ENCODE results near the gene GAGE12F. TPM values are rescaled to one million over a fixed set of nuclear protein-coding genes. Genes with fewer than 3 reads are reported as not detected.

GAGE12F gene
- total RNA-seq = not detected in 2 replicates

DNA sequence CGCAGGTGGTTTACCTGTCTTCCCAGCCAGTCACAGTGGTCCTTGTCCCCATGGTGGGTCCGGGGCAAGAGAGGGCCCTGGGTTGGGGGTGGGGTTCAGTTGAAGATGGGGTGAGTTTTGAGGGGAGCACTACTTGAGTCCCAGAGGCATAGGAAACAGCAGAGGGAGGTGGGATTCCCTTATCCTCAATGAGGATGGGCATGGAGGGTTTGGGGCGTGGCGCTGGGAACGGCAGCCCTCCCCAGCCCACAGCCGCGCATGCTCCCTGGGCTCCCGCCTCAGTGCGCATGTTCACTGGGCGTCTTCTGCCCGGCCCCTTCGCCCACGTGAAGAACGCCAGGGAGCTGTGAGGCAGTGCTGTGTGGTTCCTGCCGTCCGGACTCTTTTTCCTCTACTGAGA, at the start of gene GAGE12F:
GAGE12F (plus strand) TSS at position 301 of the 400 bp plus-strand sequence. CDS start 1,155 bp downstream, outside the sequence.

GRCh38 chrX:49531877-49532276, 28.8 kb upstream of the GAGE12F start, which contains the start of gene GAGE12C:
Gene GAGE12C, plus strand, starts transcription at chrX:49532177. Its CDS starts 1,155 bp downstream, at chrX:49533332.

GRCh38 chrX:49541433-49541832, 19.2 kb upstream of the GAGE12F start, which contains the start of gene GAGE12D:
Gene GAGE12D, plus strand, starts transcription at chrX:49541733. Its CDS starts 1,155 bp downstream, at chrX:49542888.

DNA sequence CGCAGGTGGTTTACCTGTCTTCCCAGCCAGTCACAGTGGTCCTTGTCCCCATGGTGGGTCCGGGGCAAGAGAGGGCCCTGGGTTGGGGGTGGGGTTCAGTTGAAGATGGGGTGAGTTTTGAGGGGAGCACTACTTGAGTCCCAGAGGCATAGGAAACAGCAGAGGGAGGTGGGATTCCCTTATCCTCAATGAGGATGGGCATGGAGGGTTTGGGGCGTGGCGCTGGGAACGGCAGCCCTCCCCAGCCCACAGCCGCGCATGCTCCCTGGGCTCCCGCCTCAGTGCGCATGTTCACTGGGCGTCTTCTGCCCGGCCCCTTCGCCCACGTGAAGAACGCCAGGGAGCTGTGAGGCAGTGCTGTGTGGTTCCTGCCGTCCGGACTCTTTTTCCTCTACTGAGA, 9.7 kb upstream of the GAGE12F start, which contains the start of gene GAGE12E:
GAGE12E (plus strand) TSS at position 301 of the 400 bp plus-strand sequence. CDS start 1,155 bp downstream, outside the sequence.

DNA sequence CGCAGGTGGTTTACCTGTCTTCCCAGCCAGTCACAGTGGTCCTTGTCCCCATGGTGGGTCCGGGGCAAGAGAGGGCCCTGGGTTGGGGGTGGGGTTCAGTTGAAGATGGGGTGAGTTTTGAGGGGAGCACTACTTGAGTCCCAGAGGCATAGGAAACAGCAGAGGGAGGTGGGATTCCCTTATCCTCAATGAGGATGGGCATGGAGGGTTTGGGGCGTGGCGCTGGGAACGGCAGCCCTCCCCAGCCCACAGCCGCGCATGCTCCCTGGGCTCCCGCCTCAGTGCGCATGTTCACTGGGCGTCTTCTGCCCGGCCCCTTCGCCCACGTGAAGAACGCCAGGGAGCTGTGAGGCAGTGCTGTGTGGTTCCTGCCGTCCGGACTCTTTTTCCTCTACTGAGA, 9.5 kb downstream of the GAGE12F start, which contains the start of gene GAGE12G:
GAGE12G (plus strand) TSS at position 301 of the 400 bp plus-strand sequence. CDS start 1,155 bp downstream, outside the sequence.

DNA sequence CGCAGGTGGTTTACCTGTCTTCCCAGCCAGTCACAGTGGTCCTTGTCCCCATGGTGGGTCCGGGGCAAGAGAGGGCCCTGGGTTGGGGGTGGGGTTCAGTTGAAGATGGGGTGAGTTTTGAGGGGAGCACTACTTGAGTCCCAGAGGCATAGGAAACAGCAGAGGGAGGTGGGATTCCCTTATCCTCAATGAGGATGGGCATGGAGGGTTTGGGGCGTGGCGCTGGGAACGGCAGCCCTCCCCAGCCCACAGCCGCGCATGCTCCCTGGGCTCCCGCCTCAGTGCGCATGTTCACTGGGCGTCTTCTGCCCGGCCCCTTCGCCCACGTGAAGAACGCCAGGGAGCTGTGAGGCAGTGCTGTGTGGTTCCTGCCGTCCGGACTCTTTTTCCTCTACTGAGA, 19.0 kb downstream of the GAGE12F start, which contains the start of gene GAGE12H:
GAGE12H (plus strand) TSS at position 301 of the 400 bp plus-strand sequence. CDS start 1,155 bp downstream, outside the sequence.

DNA sequence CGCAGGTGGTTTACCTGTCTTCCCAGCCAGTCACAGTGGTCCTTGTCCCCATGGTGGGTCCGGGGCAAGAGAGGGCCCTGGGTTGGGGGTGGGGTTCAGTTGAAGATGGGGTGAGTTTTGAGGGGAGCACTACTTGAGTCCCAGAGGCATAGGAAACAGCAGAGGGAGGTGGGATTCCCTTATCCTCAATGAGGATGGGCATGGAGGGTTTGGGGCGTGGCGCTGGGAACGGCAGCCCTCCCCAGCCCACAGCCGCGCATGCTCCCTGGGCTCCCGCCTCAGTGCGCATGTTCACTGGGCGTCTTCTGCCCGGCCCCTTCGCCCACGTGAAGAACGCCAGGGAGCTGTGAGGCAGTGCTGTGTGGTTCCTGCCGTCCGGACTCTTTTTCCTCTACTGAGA, 28.6 kb downstream of the GAGE12F start, which contains the start of gene GAGE2A:
GAGE2A (plus strand) TSS at position 301 of the 400 bp plus-strand sequence. CDS start 1,155 bp downstream, outside the sequence.

GRCh38 chrX:49598720-49599119, 38.1 kb downstream of the GAGE12F start, which contains the start of gene GAGE1:
Gene GAGE1, plus strand, starts transcription at chrX:49599020. Its CDS starts 1,155 bp downstream, at chrX:49600175.

Other genes starting within 250 kb of the GAGE12F start
- gene GAGE12J, start 238.8 kb upstream of the GAGE12F start, total RNA-seq = not detected in 2 replicates
- gene GAGE13, start 229.3 kb upstream of the GAGE12F start, total RNA-seq = not detected in 2 replicates
- gene GAGE12C, start 28.7 kb upstream of the GAGE12F start, total RNA-seq = not detected in 2 replicates
- not detected in 2 replicates for gene GAGE12D, start 19.1 kb upstream of the GAGE12F start, total RNA-seq
- gene GAGE12E, start 9.6 kb upstream of the GAGE12F start, total RNA-seq = not detected in 2 replicates
- gene GAGE12G, start 9.6 kb downstream of the GAGE12F start, total RNA-seq = not detected in 2 replicates
- not detected in 2 replicates for gene GAGE12H, start 19.1 kb downstream of the GAGE12F start, total RNA-seq
- not detected in 2 replicates for gene GAGE2A, start 28.7 kb downstream of the GAGE12F start, total RNA-seq
- not detected in 2 replicates for gene GAGE1, start 38.2 kb downstream of the GAGE12F start, total RNA-seq
- gene PAGE1, start 135.1 kb downstream of the GAGE12F start, total RNA-seq = not detected in 2 replicates